ENCODE results near the gene CLEC3B. TPM values are rescaled to one million over a fixed set of nuclear protein-coding genes. Genes with fewer than 3 reads are reported as not detected.
"Not testable (repeated sequence)": the region's sequence is repeated elsewhere in the genome, so short reads cannot be mapped to it uniquely, and the experiment has no call there.

Gene CLEC3B
- total RNA-seq, 1 donor from 2014 or later = 3.1 TPM

DNA sequence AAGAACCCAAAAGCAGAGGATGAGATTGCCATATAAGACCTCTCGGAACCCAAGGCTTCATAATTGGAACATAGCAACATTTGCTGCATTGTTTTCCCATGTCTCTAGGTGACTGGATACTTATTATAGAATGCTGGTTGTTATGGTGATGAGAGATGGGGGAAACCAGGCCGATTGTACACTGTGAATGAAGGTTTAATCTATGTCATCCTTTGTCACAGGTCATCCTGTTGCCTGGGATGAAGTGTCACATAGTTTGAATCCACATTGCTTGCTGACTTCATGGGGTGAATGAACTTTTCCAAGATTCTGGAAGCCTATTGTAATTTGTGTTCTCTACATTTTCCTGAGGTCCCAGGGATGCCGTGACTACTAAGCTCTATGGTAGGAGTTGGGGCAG is 41.8 kb downstream of the CLEC3B start:
- no peak for ATAC-seq

DNA sequence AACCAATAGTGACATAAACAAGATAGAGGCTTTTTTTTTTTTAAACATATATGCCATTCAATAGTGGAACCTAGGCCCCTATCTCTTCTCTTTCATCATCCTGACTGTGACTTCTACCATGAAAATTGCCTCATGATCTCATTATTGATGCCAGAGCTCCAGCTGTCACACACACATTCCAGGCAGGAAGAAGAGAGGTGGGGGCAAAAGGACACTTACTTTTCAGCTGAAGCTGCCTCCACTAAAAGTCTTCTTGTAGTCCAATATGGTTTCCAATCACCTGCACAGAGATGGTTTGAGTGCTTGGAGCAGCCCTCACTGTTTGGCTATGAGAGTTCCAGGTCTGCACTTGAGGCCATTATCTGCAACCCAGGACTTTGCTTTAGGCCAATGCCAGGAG is 45.0 kb downstream of the CLEC3B start:
- ATAC-seq = no peak

DNA sequence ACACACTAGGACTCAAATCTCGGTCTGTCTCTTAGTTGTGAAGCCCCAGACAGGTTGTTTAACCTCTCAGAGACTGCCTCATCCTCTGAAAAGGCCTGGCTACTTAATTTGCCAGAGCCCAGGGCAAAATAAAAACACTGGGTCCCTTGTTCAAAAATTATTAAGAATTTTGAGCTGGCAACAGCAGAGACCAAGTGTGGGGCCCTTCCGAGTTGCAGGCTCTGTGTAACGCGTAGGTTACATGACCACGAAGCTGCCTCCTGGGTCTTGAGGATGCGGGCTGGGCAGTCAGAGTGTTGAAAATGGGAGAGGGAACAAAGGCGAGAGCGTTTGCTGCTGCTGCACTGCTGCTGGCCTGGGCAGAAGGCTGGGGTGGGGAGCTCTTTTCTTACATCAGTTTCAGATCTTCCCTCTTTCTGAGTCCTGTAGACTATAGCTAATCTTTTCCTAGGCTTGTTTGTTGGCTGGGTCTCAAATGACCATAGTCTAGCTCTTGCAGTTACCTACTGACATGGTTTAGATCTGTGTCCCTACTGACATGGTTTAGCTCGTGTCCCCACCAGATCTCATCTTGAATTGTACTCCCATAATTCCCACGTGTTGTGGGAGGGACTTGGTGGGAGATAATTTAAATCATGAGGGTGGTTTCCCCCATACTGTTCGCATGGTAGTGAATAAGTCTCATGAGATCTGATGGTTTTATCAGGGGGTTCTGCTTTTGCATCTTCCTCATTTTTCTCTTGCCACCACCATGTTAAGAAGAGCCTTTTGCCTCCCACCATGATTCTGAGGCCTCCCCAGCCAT is 49.9 kb downstream of the CLEC3B start:
- no peak for ATAC-seq

DNA sequence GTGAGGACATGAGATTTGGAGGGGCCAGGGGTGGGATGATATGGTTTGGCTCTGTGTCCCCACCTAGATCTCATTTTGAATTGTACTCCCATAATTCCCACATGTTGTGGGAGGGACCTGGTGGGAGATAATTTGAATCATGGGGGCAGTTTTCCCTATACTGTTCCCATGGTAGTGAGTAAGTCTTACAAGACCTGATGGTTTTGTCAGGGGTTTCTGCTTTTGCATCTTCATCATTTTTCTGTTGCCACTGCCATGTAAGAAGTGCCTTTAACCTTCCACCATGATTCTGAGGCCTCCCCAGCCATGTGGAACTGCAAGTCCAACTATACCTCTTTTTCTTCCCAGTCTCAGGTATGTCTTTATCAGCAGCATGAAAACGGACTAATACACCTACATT is 52.2 kb downstream of the CLEC3B start:
- ATAC-seq = not testable (repeated sequence)

DNA sequence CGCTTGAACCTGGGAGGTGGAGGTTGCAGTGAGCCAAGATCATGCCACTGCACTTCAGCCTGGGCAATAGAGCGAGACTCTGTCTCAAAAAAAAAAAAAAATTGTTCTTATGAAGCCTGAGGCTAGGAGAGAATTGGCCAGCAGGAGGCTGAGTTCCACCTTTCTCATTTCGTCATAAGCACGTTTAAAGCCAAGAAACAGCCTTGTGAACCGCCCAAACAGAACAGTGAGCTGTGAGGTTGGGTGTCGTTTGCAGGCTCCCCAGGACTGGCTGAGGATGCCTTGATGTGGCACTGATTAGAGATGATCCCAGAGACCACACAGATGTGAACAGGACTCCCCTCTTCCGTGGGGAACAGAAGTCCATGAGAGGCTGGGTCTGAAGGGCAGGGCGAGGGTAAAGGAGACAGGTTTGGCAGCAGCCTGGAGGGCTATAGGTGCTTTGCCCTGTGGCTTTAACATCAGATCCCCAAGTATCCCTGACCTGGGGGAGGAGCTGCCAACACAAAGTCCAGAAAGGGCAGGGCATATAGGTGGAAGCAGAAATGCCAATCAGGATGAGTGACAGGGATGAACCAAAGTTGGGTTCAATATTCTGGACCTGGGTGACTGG is 52.9 kb downstream of the CLEC3B start:
- ATAC-seq = peak; percentile 66

DNA sequence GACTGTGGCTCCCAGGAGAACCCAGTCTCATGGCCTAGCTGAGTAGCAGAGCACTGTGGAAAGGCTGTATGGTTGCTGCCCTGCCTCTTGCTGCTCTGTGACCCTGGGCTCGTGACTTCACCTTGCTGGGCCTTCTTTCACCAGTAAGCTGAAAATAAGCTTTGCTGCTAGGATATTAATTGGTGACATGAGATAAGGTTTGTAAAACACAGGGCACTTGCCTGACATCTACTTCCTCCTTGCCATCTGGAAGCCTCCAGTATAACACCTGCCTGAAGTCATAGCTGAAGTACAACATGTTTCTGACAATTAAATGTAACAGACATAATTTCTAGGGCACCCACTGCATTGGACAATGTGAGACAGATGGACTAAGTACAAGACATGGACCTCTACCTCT is 53.6 kb downstream of the CLEC3B start:
- peak; percentile 11 for ATAC-seq

DNA sequence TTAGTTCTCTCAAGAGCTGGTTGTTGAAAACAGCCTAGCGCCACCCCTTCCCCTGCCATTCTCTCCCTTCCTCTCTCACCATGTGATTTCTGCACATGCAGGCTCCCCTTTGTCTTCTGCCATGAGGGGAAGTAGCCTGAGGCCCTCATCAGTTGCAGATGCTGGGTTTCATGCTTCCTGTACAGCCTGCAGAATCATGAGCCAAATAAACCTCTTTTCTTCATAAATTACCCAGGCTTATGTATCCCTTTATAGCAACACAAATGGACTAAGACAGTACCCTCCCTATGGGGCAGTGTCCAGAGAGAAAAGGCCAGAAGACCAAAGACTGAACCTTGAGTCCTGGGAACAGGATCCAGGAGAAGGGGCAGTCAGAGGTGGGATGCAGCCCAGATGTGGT is 54.7 kb downstream of the CLEC3B start:
- ATAC-seq = no peak

DNA sequence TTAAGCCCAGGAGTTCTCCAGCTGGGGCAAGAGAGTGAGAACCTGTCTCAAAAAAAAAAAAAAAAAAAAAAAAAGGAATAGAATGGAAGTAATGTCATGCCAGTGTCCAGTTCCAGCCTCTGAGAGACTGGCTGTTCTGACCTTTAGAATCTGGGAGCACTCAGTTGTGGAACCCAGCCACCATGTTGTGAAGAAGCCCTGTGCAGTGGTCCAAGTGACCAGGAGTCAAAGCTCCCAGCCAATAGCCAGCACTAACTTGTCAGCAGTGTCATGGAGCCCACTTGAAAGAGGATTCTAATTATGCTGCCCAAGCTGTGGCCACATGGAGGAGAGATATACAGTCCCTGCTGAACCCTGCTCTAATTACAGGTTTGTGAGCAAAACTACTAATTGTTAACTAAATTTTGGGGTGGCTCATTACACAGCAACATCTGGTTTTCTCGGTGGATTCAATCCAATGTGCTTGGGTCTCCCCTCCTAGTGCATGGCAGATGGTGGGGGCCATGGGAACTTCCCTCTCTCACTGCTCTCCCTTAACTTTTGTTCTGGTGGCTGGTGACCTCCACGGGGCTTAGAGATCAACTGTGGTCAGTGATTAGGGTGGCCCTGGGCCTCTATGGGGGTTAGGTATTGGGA is 55.5 kb downstream of the CLEC3B start:
- ATAC-seq = no peak

DNA sequence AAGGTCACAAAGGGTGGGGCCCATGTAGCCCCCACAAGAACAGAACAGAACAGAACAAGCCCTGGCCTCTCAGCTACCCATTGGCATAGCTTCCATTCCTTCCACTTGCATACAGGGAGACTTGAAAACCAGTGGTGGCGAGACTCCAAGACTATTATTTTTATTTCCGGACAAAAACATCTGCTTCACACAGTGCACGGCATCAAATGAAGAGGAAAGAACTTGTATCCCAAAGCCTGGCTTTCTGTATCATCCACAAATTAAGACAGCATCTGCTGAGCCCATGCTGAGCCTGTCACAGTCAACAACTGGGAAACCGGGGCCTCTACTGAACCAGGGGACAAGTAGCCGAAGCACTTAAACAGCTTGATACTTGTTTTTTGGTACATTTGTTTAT is 56.0 kb downstream of the CLEC3B start:
- ATAC-seq = no peak

DNA sequence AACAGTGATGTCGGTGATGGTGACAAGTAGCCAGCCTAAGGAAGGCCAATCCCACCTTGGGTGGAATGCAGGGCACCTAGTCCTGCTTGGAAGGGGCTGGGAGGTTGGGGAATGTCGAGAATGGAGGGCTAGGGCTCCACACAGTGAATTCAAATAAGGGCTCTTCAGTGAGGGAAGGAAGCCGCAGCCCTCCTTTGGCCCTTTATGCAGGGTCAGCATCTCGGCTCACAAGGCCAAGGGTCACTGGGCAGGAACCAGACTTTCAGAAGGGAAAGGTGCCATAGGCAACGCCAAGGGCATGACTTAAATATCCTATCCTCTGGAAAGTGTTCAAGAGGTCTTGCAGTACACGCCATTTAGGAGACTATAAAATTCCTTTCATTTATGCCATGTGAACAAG is 56.9 kb downstream of the CLEC3B start:
- ATAC-seq = no peak

DNA sequence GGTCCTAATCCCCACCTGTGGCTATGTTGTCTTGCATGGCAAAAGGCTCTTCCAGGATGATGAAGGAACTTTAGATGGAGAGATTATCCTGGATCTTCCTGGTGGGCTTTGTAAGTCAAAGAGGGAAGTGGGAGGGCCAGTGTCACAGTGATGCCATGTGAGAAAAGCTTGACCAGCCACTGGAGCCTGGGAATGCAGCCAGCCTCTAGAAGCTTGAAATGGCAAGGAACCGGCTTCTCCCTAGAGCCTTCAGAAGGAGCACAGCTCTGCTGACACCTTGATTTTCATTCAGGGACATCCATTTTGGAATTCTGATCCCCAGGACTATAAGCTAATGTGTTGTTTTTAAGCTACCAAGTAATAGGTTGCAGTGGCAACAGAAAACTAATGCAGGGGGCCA is 58.3 kb downstream of the CLEC3B start:
- ATAC-seq = no peak

DNA sequence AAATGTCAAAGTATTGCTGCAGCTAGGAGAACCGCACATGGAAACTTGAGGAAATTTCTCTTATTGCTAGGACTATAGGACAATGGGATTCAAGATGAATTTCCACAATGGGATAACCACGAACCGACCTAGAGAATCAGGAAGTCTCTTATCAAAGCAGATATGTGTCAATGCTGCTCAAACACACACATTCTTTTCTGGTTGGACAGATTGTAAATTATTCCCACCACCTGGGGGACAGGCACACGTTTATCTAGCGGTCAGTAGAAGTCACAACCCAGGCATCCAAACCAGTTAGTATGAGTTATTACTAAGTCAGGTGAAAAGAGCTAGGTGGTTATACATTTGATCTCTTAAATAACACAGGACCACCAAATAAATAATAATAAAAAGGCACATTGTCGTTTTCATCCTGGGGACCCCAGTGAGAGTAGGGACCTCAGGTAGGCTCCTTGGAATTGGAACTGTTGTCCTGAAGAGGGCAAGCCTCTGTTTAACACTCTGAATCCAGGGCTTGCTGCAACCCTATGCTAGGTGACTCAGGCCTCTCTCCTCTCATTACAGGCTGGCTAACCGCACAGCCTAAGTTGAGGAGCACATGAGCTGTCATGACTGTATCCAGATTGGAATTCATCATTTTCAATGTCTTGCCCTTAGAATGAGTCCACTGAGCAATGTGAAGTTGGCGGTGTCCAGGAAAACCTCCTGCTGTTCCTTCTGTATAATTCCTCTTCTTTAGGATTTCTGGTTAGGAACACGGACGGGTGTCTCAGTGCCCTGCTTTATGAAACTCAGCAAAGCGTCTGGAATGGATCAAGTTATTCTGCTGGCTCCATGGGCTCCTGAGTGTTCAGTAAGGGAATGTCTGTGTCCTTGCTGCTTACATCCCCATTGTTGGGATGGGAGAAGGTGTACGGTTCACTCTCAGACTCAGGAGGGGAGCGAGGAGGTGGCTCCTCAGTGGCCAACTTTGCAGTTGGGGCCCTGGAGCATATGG is 59.0 kb downstream of the CLEC3B start:
- ATAC-seq = no peak

Other genes with a start within 250 kb of the CLEC3B start
- gene TMEM42, start 164.4 kb upstream of the CLEC3B start, total RNA-seq = 10.1 TPM
- gene TGM4, start 151.7 kb upstream of the CLEC3B start, total RNA-seq = not detected
- 72.3 TPM for gene ZDHHC3, start 50.1 kb upstream of the CLEC3B start, total RNA-seq
- gene EXOSC7, start 50.1 kb upstream of the CLEC3B start, total RNA-seq = 32.5 TPM
- 85.6 TPM for gene CDCP1, start 120.1 kb downstream of the CLEC3B start, total RNA-seq
- gene TMEM158, start 200.0 kb downstream of the CLEC3B start, total RNA-seq = 3.5 TPM